Astrocyte (in vitro differentiated cells and primary cell): ENCODE results near the gene NFE2.

Experiments used
- CTCF ChIP-seq: IDR thresholded peaks from 2 replicates; pipeline ENCODE4 v1.5.1; 2011; ENCODE audit warnings: low read depth, mild to moderate bottlenecking, inconsistent platforms, low read length, moderate library complexity; ENCODE audit not compliant: insufficient read depth
- EZH2 ChIP-seq: IDR thresholded peaks from 2 replicates; pipeline ENCODE4 v1.6.1; 2012; ENCODE audit warnings: mild to moderate bottlenecking, low read length, inconsistent platforms; ENCODE audit not compliant: insufficient read depth

- no peak for TF ChIP-seq CTCF
- no peak for TF ChIP-seq EZH2
Observed at GRCh38 chr12:54292931-54293241, 7.9 kb downstream of the NFE2 start.
